OCI-LY7 (cell line): ENCODE data around the gene KIF21B. TPM values are rescaled to one million over a fixed set of nuclear protein-coding genes. Genes with fewer than 3 reads are reported as not detected.

ENCODE experiments used
- BruUV-seq: library from RNA; stranded (reverse); fragments of 400-500 nt; replicated peaks from 2 replicates; lab custom pipeline; 2021; lab: Mats Ljungman, UMichigan
- CTCF ChIA-PET: fragments of 300-600 bp; sonication (Branson Sonifier 250); formaldehyde crosslinking; loops from one replicate; lab custom pipeline; 2022; ENCODE audit warnings: antibody characterized with exemption; ENCODE audit not compliant: unreplicated experiment; lab: Charles Lee
- POLR2A ChIA-PET: fragments of 300-600 bp; sonication (Branson Sonifier 250); formaldehyde crosslinking; loops from one replicate; lab custom pipeline; 2022; ENCODE audit warnings: antibody characterized with exemption; lab: Charles Lee
- DNase-seq: peaks from one replicate; pipeline ENCODE4 v3.0.0-alpha.2; 2015; ENCODE audit warnings: low spot score
- H2AFZ ChIP-seq: fragments of 200-600 bp; sonication (generic), shearing (Covaris generic); 2 replicates; pipeline ENCODE4 v1.6.1; 2014; ENCODE audit warnings: mild to moderate bottlenecking, antibody characterized with exemption, low read length, moderate library complexity
- H3K27ac ChIP-seq: fragments of 200-600 bp; sonication (generic); 2 replicates; pipeline ENCODE4 v1.5.1; 2014; ENCODE audit warnings: mixed run types, low read depth, mild to moderate bottlenecking, moderate library complexity, low read length, inconsistent platforms; ENCODE audit not compliant: poor library complexity, severe bottlenecking
- H3K36me3 ChIP-seq: fragments of 200-600 bp; sonication (generic); 2 replicates; pipeline ENCODE4 v1.6.1; 2014; ENCODE audit warnings: mild to moderate bottlenecking, antibody characterized with exemption, low read length, moderate library complexity, mixed read lengths; ENCODE audit not compliant: insufficient read depth
- H3K4me1 ChIP-seq: fragments of 200-600 bp; sonication (generic); 2 replicates; pipeline ENCODE4 v1.5.1; 2014; ENCODE audit warnings: mild to moderate bottlenecking, low read length; ENCODE audit not compliant: insufficient read depth, poor library complexity, severe bottlenecking
- H3K4me2 ChIP-seq: fragments of 200-600 bp; sonication (generic); 2 replicates; pipeline ENCODE4 v1.6.1; 2014; ENCODE audit warnings: mild to moderate bottlenecking, low read length
- H3K4me3 ChIP-seq: fragments of 200-600 bp; sonication (generic); 2 replicates; pipeline ENCODE4 v1.5.1; 2014; ENCODE audit warnings: mild to moderate bottlenecking, low read depth, low read length; ENCODE audit not compliant: poor library complexity, severe bottlenecking
- H3K79me2 ChIP-seq: fragments of 200-600 bp; sonication (generic); 2 replicates; pipeline ENCODE4 v1.6.1; 2016; ENCODE audit warnings: low read depth, mild to moderate bottlenecking, low read length, moderate library complexity, mixed read lengths; ENCODE audit not compliant: insufficient read depth
- H3K9me2 ChIP-seq: fragments of 200-600 bp; sonication (generic); 2 replicates; pipeline ENCODE4 v1.6.1; 2016; ENCODE audit warnings: mild to moderate bottlenecking, low read length, mixed read lengths; ENCODE audit not compliant: insufficient read depth
- H3K9me3 ChIP-seq: fragments of 200-600 bp; sonication (generic); 2 replicates; pipeline ENCODE4 v1.6.1; 2014; ENCODE audit warnings: mild to moderate bottlenecking, mixed run types, low read length, mixed read lengths
- H4K20me1 ChIP-seq: fragments of 200-600 bp; sonication (generic); 2 replicates; pipeline ENCODE4 v1.6.1; 2014; ENCODE audit warnings: mild to moderate bottlenecking, antibody characterized with exemption, low read length, moderate library complexity, mixed read lengths; ENCODE audit not compliant: insufficient read depth
- EZH2phosphoT487 ChIP-seq: fragments of 200-600 bp; sonication (generic); IDR thresholded peaks from 2 replicates; pipeline ENCODE4 v1.6.1; 2018; ENCODE audit warnings: low read depth, borderline replicate concordance, mild to moderate bottlenecking, mixed run types, antibody characterized with exemption, low read length, moderate library complexity, mixed read lengths
- intact Hi-C: fragments of 100-400 bp; cut with micrococcal nuclease; formaldehyde crosslinking; loops from one replicate; pipeline ENCODE4 v1.10.0; 2022; ENCODE audit not compliant: unreplicated experiment
- small RNA-seq: library from RNA; depleted of rRNA; stranded (forward); fragments of <200 nt; gene quantifications from one replicate; pipeline ENCODE3, GENCODE V24; 2014
- total RNA-seq, 2 experiments: library from RNA; depleted of rRNA in 1 of 2; stranded (reverse); fragments of >200 nt in 1 of 2; shearing (Covaris generic) in 1 of 2; gene quantifications; 2 replicates each; pipeline ENCODE4 v1.2.3, GENCODE V29; 2014 to 2022
- TF ChIP-seq, protein P1 (sequence below): fragments of 200-600 bp; sonication (generic); conservative IDR thresholded peaks from 2 replicates; pipeline ENCODE4 v1.5.1; 2014; ENCODE audit warnings: mild to moderate bottlenecking, antibody characterized with exemption, low read length, moderate library complexity, mixed read lengths

KIF21B gene
- total RNA-seq, 2 experiments from 2014 or later = 30.5 to 65.7 TPM

DNA sequence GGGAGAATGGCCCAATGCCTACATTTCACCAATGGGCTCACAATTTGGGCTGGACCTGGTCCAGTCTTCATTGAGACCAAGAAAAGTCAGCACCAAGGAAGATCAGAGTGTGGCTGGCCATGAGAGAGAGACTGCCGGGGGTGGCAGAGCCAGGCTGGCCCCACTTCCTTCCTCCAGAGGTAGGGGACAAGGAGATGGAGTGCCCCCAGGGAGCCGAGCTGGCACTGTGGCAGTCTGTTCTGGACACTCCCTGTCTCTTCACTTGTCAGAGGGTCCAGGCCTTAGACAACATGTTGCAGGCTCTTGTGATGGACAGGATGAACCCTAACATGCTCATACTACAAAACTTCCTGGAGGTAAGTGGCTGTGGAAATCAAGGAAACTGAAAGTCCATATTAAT lies 101.1 kb downstream of the KIF21B start:
- intact Hi-C loops = no loop called here
- no peaks in the 10 kb centered on the region for H3K79me2 ChIP-seq
- H3K27ac ChIP-seq = no peak overlapping the region
- no peak for DNase-seq
- H3K9me3 ChIP-seq = no peaks in the 10 kb centered on the region
- no peaks in the 10 kb centered on the region for H3K36me3 ChIP-seq
- BruUV-seq = no TSS peak
- ChIA-PET POLR2A (no interaction called here), CTCF (no interaction called here)
- no peaks in the 10 kb centered on the region for H4K20me1 ChIP-seq
- H2AFZ ChIP-seq = no peak overlapping the region
- no peak overlapping the region for H3K4me3 ChIP-seq
- TF ChIP-seq, protein P1, sequence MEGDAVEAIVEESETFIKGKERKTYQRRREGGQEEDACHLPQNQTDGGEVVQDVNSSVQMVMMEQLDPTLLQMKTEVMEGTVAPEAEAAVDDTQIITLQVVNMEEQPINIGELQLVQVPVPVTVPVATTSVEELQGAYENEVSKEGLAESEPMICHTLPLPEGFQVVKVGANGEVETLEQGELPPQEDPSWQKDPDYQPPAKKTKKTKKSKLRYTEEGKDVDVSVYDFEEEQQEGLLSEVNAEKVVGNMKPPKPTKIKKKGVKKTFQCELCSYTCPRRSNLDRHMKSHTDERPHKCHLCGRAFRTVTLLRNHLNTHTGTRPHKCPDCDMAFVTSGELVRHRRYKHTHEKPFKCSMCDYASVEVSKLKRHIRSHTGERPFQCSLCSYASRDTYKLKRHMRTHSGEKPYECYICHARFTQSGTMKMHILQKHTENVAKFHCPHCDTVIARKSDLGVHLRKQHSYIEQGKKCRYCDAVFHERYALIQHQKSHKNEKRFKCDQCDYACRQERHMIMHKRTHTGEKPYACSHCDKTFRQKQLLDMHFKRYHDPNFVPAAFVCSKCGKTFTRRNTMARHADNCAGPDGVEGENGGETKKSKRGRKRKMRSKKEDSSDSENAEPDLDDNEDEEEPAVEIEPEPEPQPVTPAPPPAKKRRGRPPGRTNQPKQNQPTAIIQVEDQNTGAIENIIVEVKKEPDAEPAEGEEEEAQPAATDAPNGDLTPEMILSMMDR = no peak
- TF ChIP-seq EZH2phosphoT487 = no peak
- no peaks in the 10 kb centered on the region for H3K9me2 ChIP-seq
- H3K4me2 ChIP-seq = no peak overlapping the region
- H3K4me1 ChIP-seq = no peaks in the 10 kb centered on the region

DNA sequence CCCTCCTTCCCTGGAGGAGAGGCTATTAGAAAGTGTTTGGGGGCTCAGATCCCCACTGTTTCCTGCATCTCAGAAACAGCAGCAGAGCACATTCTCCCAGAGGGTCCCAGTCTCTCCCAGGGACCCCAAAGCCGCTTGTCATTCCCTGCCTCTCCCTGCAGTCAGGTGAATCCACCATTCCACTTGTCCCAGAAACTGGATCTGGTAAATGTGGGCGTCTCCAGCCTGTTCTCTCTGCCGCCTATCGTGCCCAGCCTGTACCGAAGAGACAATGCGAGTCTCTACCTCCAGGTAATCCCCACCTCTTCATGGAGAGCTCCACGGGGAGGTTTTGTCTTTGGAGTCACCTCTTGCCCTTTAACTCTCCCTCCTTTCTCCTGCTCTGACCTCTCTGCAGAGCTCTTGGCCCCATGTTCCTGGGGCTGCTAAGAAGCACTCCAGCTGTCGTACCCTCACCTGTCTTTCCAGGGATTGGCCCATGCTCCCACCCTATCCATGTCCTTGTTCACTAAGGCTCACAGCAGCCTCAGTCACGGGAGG lies 101.9 kb downstream of the KIF21B start:
- H3K9me3 ChIP-seq = no peaks in the 10 kb centered on the region
- no peak overlapping the region for H3K4me3 ChIP-seq
- TF ChIP-seq, protein P1 = no peak
- TF ChIP-seq EZH2phosphoT487 = no peak
- POLR2A ChIA-PET = interaction anchor here (0.6 kb wide), 1 partner anchor 86 kb away, joined by 3 read pairs; no protein-coding TSS in a partner anchor
- intact Hi-C loops = no loop called here
- CTCF ChIA-PET = interaction anchor here (0.5 kb wide), 1 partner anchor 49 kb away, joined by 3 read pairs; no protein-coding TSS in a partner anchor
- H3K4me2 ChIP-seq = no peak overlapping the region
- H2AFZ ChIP-seq = no peak overlapping the region
- no peaks in the 10 kb centered on the region for H3K9me2 ChIP-seq
- no peaks in the 10 kb centered on the region for H3K4me1 ChIP-seq
- no TSS peak for BruUV-seq
- H3K36me3 ChIP-seq = no peaks in the 10 kb centered on the region
- DNase-seq = no peak
- H3K27ac ChIP-seq = no peak overlapping the region
- H3K79me2 ChIP-seq = no peaks in the 10 kb centered on the region
- no peaks in the 10 kb centered on the region for H4K20me1 ChIP-seq

Small RNA genes lying within 50 kb of the gene (small RNA-seq; reads per million reads assigned to genes)
- not detected for gene RNU6-704P

Other genes with a start within 250 kb of the KIF21B start
- gene GPR25, start 150.7 kb downstream of the KIF21B start, total RNA-seq (2014; rRNA removed; shearing (Covaris generic)) = not detected in 2 replicates
- gene GPR25, start 150.7 kb downstream of the KIF21B start, total RNA-seq (2022) = not detected in 2 replicates
- not detected in 2 replicates for gene INAVA, start 128.8 kb downstream of the KIF21B start, total RNA-seq (2014; rRNA removed; shearing (Covaris generic))
- gene INAVA, start 128.8 kb downstream of the KIF21B start, total RNA-seq (2022) = not detected in 2 replicates
- gene CACNA1S, start 88.7 kb upstream of the KIF21B start, total RNA-seq (2014; rRNA removed; shearing (Covaris generic)) = not detected in 2 replicates
- gene CACNA1S, start 88.7 kb upstream of the KIF21B start, total RNA-seq (2022) = not detected in 2 replicates
- gene ASCL5, start 103.5 kb upstream of the KIF21B start, total RNA-seq (2014; rRNA removed; shearing (Covaris generic)) = not detected in 2 replicates
- gene ASCL5, start 103.5 kb upstream of the KIF21B start, total RNA-seq (2022) = not detected in 2 replicates
- gene TMEM9, start 130.8 kb upstream of the KIF21B start, total RNA-seq (2014; rRNA removed; shearing (Covaris generic)) = 35.3 and 35.9 TPM in 2 replicates
- 24.8 and 28.5 TPM in 2 replicates for gene TMEM9, start 130.8 kb upstream of the KIF21B start, total RNA-seq (2022)
- not detected in 2 replicates for gene IGFN1, start 167.1 kb upstream of the KIF21B start, total RNA-seq (2014; rRNA removed; shearing (Covaris generic))
- not detected in 2 replicates for gene IGFN1, start 167.1 kb upstream of the KIF21B start, total RNA-seq (2022)